GM21515 (cell line): Measurements from ENCODE around the gene FLVCR1.
"Not testable (repeated sequence)": the region's sequence is repeated elsewhere in the genome, so short reads cannot be mapped to it uniquely, and the experiment has no call there.

Source experiments
- ATAC-seq: cut with Tn5 transposase; IDR thresholded peaks from one replicate; pipeline ENCODE4 v1.9.1; 2021; ENCODE audit not compliant: unreplicated experiment

Gene FLVCR1

DNA sequence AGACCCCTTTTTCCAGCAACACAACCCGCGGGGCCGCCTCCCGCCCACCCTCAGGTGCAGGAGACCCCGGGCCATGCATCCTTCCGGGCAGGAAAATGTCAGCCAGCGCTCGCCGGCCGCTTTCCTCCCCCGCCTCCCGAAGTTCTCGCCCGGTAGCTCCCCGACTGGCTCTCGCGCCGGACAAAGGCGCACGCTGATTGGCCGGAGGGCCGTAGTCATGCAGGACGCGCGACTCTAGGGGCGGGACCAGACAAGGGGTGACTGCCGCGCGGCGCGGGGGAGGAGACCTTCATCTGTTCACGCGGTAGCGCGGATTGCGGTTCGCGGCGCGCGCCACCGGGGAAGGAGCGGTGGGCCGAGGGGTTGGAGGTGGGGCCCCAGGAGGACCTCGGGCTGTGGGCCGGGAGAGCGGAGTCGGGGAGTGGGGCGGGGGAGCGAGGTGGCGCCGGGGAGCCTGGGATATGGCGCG is at the start of gene FLVCR1:
Gene FLVCR1 (plus strand): TSS at position 284 of the 469 bp plus-strand sequence. CDS start 178 bp downstream, at position 462.
- peak; percentile 97 for ATAC-seq

DNA sequence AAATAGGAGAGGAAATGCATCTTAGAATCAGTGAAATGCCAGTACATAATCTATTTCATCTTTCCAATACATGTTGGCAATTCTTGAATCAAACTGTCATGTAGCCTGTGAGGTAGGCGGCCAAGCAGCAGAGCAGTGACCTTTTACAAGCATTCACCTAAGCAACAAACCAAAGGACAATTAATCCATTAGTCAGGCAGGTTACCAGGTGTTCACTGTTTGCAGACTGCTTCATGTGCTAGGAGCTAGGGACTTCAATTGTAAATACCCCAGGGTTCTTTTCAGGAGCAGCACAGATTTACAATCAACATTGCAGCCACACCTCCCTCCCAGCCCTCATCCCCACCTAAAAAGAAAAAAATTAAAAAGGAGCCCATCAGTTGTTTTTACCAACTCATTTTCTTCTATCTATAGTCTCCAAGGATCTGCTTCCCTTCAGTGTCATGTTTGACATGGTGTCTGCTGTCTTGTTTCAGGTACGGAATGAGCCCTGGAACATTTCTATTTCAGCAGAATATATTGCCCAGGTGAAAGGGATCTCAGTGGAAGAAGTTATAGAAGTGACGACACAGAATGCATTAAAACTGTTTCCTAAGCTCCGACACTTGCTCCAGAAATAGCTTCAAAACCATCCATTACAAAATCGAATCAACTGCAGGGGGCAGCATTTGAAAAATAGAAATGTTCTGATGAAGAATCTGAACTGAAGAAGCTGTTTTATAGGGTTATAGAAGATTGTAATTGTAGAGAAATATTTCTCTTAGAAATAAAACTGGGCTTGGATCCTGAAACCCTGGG is 43.3 kb upstream of the FLVCR1 start:
- ATAC-seq: no peak

DNA sequence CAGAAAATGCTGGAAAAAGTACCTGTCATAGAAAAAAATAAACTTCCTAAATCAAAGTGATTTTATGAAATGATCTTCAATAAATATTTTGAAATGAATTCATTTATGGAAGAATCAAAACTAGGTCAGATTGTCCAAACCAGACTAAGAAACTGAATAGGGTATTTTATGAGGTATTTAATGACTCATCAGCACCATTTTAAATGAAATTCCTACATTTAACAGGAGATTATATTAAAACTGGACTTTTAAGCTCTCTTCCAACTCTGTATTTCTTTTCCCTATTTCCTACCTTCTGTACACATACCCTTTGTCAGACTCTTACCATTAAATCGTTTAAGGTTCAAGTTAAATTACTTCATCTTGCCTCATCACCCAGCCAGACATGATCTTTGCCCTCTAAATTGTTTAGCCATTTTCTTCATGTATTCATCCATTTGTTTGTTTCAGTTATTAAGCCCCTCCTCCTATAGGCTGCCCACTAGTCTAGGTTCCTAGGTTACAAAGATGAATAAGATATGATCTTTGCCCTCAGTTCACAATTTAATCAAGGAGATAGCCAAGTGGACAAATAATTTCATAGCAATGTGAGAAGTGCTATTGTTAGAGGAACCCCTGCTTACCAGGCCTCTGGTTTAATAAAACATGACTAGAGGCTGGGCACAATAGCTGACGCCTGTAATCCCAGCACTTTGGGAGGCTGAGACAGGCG is 41.4 kb upstream of the FLVCR1 start:
- ATAC-seq: no peak

DNA sequence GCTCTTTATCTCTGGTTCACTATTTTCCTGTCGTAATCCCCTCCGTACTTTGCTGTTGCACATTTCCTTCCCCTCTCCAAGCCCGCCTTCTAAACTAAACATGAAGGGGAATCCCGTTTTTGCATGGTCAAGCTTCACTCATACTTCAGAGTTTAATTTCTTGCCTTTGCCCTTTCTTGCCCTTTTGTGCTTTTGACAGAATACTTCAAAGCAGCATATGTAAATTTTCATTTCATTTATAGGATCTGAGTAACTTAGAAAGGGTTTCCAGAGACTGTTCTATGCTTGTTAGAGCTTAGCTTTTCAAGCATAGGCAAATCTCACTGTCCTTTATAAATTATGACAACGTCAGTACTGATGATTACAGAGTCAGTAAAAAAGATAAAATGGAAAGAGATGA is 38.3 kb upstream of the FLVCR1 start:
- ATAC-seq: no peak

DNA sequence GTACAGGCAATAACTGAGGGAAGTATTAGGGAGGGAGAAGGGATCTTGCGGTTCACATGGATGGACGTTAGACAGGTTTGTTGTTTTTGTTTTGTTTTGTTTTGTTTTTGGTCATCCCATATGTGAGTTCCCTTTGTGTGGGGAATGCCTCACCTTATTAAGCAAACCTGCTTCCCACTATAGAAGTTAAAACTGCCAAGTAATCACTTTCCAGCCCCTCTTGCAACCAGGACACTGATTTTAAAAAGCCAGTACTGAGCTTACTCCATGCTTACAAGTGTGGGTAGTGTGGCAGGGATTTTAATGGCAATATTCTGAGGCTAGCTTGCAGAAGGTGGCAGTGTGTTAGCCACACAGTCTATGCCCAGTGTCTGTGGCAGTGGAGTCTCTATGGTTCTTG is 37.1 kb upstream of the FLVCR1 start:
- ATAC-seq: no peak

DNA sequence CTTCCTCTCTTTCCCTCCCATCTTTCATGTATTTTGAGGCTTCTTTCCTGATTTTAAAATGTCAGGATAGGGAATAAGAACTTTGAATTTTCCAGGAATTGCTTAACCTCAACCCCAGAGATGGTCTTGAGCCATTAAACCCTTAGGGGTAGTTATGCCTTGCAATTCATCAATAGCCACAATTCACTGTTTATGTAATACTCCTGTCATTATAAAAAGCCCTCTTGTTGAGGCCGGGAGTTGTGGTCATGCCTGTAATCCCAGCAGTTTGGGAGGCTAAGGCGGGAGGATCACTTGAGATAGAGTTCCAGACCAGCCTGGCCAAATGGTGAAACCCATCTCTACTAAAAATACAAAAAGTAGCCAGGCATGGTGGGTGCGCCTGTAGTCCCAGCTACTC is 35.1 kb upstream of the FLVCR1 start:
- ATAC-seq: no peak

DNA sequence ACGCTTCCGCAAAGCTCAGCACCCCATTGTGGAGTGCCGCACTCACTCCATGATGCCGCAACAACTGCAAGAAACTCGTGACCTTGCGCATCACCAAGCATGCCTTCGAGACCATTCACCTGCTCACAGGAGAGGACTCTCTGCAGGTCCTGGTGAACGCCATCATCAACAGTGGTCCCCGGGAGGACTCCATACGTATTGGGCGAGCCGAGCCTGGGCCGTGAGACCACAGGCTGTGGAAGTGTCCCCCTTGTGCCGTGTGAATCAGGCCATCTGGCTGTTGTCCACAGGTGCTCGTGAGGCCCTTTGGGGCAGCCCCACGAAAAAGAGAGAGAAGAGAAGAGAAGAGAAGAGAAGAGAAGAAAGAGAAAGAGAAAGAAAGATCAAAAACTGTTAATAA is 33.9 kb upstream of the FLVCR1 start:
- ATAC-seq: no peak

DNA sequence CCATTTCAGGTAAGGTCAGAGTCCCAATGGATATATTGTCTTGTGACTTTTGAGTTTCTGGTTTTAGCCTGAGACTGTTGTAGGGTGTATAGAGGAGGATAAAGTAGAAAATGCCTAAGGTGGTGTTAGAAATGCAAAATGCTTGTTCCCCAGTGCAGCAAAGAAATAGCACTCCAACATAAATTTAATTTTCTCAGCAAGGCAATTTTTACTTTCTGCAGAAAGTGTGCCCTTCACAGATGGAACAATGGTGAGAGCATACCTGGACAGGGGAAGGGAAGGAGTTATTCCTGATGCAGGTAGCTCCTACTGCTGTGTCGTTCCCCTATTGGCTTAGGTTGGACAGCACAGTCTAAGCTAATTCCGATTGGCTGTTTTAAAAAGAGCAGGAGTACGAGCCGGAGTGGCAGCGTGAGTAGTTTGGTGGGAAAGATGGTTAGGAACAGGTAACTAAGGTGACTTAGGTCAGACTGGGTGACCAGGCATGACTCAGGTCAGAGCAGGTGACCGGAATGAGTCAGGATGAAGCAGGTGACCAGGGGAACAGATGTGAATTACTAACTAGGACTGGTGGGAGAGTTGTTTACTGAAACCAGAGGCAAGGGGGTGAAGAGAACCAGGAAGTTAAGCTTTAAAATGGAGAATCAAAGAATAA is 32.1 kb upstream of the FLVCR1 start:
- ATAC-seq: no peak

DNA sequence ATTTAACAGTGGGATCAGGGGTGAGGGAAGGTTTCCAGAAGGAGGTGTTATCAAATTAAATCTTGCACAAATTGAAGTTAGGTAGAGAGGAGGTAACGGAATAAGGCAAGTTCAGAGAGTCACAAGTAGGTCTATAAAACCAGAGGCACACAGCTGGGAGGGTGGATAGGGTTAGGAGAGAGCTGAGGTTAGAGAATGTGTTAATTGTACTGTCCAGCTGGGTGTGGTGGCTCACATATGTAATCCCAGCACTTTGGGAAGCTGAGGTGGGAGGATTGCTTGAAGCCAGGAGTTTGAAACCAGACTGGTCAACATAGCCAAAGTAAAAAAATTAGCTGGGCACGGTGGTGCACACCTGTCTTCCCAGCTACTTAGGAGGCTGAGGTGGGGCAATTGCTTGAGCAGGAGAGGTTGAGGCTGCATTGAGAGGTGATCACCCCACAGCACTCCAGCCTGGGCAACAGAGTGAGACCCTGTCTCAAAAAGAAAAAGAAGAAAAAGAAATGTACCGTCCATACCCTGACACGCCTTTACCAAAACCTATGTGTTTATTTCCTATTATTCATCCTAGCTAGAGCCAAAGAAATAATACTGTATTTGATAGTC is 30.8 kb upstream of the FLVCR1 start:
- no peak for ATAC-seq

DNA sequence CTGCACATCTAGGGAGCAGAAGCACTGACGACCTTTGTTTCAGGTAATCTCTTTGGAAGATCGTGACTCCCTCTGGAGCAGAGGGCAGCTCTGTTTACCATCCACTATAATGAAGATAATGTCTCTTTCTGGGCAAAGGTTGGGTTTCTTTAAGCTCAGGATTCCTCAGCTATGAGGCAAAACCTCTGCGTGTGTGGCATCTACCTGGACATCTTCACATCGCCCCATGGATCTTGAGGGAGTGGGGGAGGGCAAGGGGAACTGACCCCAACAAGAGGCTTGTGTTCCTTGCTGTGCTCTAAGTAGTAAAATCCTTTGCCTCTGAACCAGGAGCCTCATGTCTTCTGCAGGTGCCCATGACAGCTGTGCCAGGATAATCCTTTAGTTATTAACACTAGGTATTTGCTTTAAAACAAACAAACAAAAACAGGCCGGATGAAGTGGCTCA is 30.2 kb upstream of the FLVCR1 start:
- ATAC-seq: no peak

DNA sequence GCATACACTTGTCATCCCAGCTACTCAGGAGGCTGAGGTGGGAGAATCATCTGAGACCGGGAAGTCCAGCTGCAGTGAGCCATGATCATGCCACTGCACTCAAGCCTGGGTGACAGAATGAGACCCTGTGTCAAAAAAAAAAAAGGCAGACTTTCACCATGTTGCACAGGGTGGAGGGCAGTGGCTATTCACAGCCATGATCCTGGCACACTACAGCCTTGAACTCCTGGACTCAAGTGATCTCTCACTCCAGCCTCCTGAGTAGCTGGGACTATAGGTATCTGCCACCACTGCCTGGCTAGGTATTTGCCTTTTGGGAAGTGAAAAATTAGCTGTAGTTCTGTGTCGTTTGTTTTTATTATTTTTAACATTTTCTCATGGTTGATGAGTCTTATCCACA is 29.7 kb upstream of the FLVCR1 start:
- no peak for ATAC-seq

DNA sequence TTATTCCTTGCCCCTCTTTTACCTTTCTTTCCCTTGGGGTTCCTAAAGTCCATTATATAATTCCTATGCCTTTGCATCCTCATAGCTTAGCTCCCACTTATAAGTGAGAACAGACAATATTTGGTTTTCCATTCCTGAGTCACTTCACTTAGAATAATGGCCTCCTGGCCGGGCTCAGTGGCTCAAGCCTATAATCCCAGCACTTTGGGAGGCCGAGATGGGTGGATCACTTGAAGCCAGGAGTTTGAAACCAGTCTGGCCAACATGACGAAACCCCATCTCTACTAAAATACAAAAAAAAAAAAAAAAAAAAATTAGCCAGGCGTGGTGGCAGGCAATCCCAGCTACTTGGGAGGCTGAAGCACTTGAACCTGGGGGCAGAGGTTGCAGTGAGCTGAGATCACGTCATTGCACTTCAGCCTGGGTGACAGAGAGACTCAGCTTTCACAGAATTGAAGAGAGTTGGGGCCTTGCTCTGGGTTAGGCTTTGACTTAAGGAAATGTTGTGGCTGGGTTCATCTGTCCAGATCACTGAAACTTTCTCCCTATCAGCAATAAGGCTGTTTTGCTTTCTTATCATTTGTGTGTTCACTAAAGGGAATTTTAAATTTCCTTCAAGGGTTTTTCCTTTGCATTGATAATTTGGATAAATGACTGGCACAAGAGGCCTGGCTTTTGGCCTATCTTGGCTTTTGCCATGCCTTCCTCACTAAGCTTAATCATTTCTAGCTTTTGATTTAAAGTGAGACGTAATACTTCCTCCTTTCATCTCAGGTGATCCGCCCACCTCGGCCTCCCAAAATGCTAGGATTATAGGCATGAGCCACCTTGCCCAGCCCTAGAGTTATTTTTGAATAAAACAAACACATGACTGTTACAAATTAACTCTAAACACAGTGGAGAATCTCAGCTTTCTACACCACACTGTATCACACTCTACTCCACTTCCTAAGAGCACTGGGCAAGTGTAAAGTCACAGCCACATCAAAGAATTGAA is 24.6 kb upstream of the FLVCR1 start:
- ATAC-seq: peak; percentile 66

DNA sequence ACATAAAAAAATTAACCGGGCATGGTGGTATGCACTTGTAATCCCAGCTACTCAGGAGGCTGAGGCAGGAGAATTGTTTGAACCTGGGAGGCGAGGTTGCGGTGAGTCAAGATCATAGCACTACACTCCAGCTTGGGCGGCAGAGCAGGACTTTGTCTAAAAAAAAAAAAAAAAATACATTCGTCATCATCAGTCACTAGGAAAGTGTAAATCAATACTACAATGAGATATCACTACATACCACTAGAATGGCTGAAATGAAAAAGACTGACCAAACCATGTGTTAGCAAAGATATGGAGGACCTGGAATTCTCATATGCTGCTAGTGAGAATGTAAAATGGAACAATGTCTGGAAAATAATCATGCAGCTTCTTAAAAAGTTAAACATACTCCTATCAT is 19.9 kb upstream of the FLVCR1 start:
- ATAC-seq: no peak

DNA sequence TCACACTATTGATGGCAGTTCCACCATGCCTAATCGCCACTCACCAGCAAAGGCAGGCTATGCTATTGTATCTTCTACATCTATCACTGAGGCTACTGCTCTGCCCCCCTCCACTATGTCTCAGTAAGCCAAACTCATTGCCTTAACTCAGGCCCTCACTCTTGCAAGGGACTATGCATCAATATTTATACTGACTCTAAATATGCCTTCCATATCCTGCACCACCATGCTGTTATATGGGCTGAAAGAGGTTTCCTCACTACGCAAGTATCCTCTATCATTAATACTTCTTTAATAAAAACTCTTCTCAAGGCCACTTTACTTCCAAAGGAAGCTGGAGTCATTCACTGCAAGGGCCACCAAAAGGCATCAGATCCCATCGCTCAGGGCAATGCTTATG is 13.6 kb upstream of the FLVCR1 start:
- not testable (repeated sequence) for ATAC-seq

DNA sequence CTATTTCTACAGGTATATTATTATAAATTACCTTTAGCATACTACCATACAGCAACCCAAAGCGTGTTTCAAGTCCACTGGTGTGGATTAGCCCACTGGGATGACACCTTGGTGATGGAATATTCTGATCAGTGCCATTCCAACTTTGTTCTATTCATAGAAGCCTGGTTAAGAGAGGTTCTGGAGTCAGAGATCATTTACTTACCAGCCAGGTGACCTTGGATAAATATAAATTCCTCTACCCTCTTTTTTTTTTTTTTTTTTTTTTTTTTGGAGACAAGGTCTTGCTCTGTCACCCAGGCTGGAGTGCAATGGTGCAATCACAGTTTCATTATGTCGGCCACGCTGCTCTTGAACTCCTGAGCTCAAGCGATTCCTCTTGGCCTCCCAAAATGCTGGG is 10.5 kb upstream of the FLVCR1 start, which contains the start of gene SPATA45:
Gene SPATA45 (minus strand): TSS at position 101 of the 400 bp plus-strand sequence. CDS start 11,500 bp downstream, outside the sequence.
- no peak for ATAC-seq

DNA sequence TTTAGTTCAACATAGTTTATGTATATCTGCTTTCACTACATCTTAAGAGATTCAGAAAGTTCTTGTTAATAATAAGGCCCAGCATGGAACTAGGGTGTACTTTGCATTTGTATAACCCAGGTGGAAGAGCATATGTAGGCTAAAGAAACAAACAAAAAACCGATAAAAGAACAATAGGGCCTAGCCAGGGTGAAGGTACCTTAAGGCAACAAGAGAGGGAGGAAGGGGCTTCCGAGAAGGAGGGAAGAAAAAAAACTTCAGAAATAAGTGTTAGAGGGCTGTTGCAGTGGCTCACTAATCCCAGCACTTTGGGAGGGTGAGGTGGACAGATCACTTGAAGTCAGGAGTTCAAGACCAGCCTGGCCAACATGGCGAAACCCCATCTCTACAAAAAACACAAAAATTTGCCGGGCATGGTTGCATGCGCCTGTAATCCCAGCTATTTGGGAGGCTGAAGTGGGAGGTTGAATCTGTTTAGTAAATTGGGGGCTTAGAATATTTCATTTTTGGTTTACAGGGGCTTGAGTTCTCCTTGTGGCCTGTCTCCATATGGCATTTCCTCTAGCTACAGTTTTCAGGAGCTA is 5.9 kb upstream of the FLVCR1 start:
- ATAC-seq: no peak

DNA sequence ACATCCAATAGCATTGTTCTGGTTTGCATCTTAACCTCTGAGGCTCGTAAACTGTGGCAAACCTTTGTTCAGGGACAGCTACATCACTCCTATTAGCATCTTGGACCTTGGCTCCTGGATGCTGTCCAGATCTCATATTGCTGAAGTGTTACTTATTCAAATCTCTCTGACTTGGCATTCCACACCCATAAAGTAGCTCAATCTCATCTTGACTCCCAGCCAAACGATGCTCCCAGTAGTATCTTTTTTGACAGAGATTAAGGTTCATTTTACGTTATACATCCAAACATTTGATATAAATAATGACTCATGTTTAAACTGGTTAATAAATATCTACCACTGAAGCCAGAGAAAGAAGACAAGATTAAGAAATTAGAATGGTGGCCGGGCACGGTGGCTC is 4.4 kb upstream of the FLVCR1 start:
- no peak for ATAC-seq

DNA sequence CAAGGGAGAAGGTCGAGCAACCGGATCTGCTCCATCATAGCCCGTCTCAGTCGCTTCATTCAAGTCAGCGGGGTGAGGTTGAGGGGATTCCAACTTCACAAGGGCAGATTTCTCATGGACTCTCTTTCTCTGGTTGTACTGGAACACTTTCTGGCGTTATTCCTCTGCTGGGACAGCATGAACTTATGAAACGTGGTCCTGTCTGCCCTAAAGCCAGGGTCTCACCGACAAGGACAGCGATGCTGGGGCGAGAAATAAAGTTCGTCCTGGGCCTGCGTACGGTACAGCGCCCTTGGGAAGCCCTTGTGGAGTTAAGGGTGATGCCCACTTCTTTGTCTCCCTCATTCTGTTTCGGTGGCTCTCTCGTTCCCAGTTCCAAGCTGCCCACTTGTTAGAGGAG is 1.3 kb upstream of the FLVCR1 start:
- ATAC-seq: no peak

DNA sequence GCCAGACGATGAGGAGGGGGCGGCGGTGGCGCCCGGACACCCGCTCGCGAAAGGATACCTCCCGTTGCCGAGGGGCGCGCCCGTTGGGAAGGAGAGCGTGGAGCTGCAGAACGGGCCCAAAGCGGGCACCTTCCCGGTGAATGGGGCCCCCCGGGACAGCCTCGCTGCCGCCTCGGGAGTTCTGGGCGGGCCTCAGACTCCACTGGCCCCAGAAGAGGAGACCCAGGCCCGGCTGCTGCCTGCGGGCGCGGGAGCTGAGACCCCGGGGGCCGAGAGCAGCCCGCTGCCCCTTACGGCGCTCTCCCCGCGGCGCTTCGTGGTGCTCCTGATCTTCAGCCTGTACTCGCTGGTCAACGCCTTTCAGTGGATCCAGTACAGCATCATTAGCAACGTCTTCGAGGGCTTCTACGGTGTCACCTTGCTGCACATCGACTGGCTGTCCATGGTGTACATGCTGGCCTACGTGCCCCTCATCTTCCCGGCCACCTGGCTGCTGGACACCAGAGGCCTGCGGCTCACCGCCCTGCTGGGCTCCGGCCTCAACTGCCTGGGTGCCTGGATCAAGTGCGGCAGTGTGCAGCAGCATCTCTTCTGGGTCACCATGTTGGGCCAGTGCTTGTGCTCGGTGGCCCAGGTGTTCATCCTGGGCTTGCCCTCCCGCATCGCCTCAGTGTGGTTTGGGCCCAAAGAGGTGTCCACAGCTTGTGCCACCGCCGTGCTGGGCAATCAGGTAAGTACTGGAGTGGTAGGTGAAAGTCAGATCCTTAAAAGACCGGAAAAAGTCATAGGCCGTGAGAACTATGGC is 588 bp downstream of the FLVCR1 start:
- ATAC-seq: peak; percentile 13
